H1 (cell line): ENCODE results near the gene ARHGAP26.

Source experiments
- CEBPB ChIP-seq: IDR thresholded peaks from 2 replicates; pipeline ENCODE4 v1.6.1; 2012; ENCODE audit warnings: low read depth, low read length
- KDM5A ChIP-seq: fragments of 200-600 bp; IDR thresholded peaks from 2 replicates; pipeline ENCODE4 v1.7.1; 2012; ENCODE audit warnings: mild to moderate bottlenecking, low read length, inconsistent platforms, mixed read lengths
- TF ChIP-seq, protein P1 (sequence below), 3 experiments: IDR thresholded peaks; 1 replicate in 2 of 3; 2 replicates in 1 of 3; pipeline versions ENCODE4 v1.5.1 to v1.6.1; 2011; ENCODE audit warnings: low read length in 3 of 3, mild to moderate bottlenecking in 3 of 3, inconsistent platforms in 2 of 3, low read depth in 1 of 3, moderate library complexity in 1 of 3; ENCODE audit not compliant: insufficient read depth in 1 of 3; ENCODE audit errors: control extremely low read depth in 1 of 3

DNA sequence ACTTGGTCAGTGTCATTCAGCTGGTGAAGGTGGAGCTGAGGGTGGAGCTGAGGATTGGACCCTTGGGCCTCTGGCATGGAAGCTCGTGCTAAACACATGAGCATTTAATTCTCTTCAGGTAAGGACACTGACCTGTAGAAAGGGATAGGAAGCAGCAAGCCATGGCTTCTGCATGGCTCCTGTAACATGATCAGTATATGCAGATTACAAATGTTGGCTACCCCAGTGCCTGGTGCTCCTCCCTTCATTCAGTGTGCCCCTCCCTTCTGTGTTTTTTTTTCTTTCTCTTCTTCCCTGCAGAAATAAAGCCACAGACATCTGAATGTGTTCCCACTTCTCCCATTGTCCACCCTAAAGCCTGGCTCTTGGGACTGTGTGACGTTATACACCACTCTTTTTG, 52.9 kb downstream of the ARHGAP26 start:
- TF ChIP-seq, protein P1, sequence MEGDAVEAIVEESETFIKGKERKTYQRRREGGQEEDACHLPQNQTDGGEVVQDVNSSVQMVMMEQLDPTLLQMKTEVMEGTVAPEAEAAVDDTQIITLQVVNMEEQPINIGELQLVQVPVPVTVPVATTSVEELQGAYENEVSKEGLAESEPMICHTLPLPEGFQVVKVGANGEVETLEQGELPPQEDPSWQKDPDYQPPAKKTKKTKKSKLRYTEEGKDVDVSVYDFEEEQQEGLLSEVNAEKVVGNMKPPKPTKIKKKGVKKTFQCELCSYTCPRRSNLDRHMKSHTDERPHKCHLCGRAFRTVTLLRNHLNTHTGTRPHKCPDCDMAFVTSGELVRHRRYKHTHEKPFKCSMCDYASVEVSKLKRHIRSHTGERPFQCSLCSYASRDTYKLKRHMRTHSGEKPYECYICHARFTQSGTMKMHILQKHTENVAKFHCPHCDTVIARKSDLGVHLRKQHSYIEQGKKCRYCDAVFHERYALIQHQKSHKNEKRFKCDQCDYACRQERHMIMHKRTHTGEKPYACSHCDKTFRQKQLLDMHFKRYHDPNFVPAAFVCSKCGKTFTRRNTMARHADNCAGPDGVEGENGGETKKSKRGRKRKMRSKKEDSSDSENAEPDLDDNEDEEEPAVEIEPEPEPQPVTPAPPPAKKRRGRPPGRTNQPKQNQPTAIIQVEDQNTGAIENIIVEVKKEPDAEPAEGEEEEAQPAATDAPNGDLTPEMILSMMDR (IDR thresholded peaks at IDR 0.05; ENCODE audit: control extremely low read depth in 1 of 3, insufficient read depth in 1 of 3, low read depth in 1 of 3, low read length in 3 of 3): no peak
- no peak for TF ChIP-seq CEBPB
- TF ChIP-seq KDM5A: no peak
